Upper lobe of left lung (tissue), 6 donors: ENCODE results near the gene BTBD9. TPM values are rescaled to one million over a fixed set of nuclear protein-coding genes. Genes with fewer than 3 reads are reported as not detected.

ENCODE experiments used
- ATAC-seq, 2 donors: fragments of 200-7000 bp; cut with Tn5 transposase; one replicate each; pipeline ENCODE4 v1.9.1; 2022; ENCODE audit warnings: mild to moderate bottlenecking in 2 of 2, moderate library complexity in 2 of 2; ENCODE audit not compliant: low FRiP score in 2 of 2
- DNase-seq, 2 donors: peaks; one replicate each; pipeline ENCODE4 v3.0.0-alpha.2; 2019 to 2020
- H3K27ac ChIP-seq, 4 donors: fragments of 200-600 bp; sonication (generic); one replicate each; pipeline ENCODE4 v1.5.1; 2016 to 2019
- H3K27me3 ChIP-seq, 4 donors: fragments of 200-600 bp; sonication (generic); one replicate each; pipeline ENCODE4 v1.5.1; 2017 to 2019
- H3K36me3 ChIP-seq, 4 donors: fragments of 200-600 bp; sonication (generic); one replicate each; pipeline ENCODE4 v1.5.1; 2016 to 2019
- H3K4me1 ChIP-seq, 4 donors: fragments of 200-600 bp; sonication (generic); one replicate each; pipeline ENCODE4 v1.5.1; 2018 to 2019
- H3K4me3 ChIP-seq, 4 donors: fragments of 200-600 bp; sonication (generic); one replicate each; pipeline ENCODE4 v1.5.1; 2017 to 2019; ENCODE audit warnings: mild to moderate bottlenecking in 2 of 4, moderate library complexity in 1 of 4
- H3K9me3 ChIP-seq, 4 donors: fragments of 200-600 bp; sonication (generic); one replicate each; pipeline ENCODE4 v1.5.1; 2018 to 2019
- EP300 ChIP-seq, 4 donors: sonication (generic); formaldehyde crosslinking; IDR thresholded peaks; one replicate each; pipeline ENCODE4 v1.5.1; 2017; ENCODE audit warnings: antibody characterized with exemption in 4 of 4, control low read depth in 2 of 4
- POLR2A ChIP-seq, 4 donors: fragments of 450-650 bp; IDR thresholded peaks; one replicate each; pipeline ENCODE4 v1.5.1; 2016 to 2017; ENCODE audit warnings: antibody characterized with exemption in 4 of 4, mild to moderate bottlenecking in 2 of 4
- POLR2AphosphoS5 ChIP-seq, 2 donors: sonication (generic); formaldehyde crosslinking; IDR thresholded peaks; one replicate each; pipeline ENCODE4 v1.5.1; 2017; ENCODE audit warnings: antibody characterized with exemption in 2 of 2
- WGBS, 2 donors: methylation state at CpG; one replicate each; pipeline ENCODE4 v1.1.5; 2017 to 2018; 5-methylcytosine and 5-hydroxymethylcytosine counted together
- total RNA-seq, 6 donors: library from RNA; depleted of rRNA in 4 of 6; stranded (reverse); fragments of >200 nt in 4 of 6; gene quantifications; one replicate each; pipeline versions ENCODE4 v1.1.0 to v1.2.1, GENCODE V29; 2016 to 2021
- TF ChIP-seq, protein P1 (sequence below), 6 experiments: fragments of 450-650 bp in 4 of 6; fragments of 200-600 bp in 2 of 6; sonication (generic) in 2 of 6; IDR thresholded peaks; one replicate each; pipeline ENCODE4 v1.5.1; 2016 to 2019; ENCODE audit warnings: antibody characterized with exemption in 6 of 6
- donor health status: DM: no; HTN: no; CAD: no; lungs with moderate emphysema.
- donor health status: DM: no; HTN: yes; CAD: no; lungs with severe emphysema.

The BTBD9 gene
- total RNA-seq, 6 donors from 2014 or later = 18.2 to 60.8 (median 44.9) TPM

DNA sequence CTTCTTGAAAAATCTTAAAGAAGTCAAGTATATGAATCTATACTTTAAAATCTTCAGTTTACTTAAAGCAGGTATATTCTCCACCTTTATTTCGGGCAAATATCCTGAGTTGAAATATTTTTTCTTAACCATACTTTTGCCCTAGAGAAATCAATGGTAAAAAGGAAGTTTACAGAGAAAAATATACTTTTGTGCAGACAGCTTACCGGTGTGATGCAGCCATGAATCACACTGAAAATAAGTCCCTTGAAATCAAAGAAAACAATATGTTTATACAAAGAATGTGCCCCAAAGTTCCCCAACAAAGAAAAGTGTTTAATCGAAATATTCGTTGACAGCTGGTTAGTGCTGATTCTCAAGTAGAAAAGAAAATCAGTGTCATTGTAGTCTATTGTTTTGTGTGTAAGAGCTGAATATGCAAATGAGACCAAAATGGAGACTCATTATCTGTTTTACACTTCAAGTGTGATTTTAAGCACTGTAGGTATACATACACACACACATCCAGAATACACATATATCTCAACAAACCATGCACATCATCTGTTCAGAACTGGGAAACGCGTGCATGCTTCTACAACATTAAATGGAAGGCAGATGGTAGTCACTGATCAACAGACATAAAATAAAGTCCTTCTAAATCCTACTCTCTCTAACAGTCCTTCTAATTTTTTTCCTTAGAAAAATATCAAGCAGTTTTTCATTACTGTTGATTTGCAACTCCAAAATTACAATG is 73.3 kb downstream of the BTBD9 start:
- H3K27ac ChIP-seq = no peak overlapping the region
- 94 to 98% methylated on average over 6 of the region's 6 CpGs for WGBS, 2 donors
- TF ChIP-seq EP300 (IDR thresholded peaks at IDR 0.05) (no peak), POLR2AphosphoS5 (IDR thresholded peaks at IDR 0.05) (no peak), POLR2A (IDR thresholded peaks at IDR 0.05) (no peak)
- TF ChIP-seq, protein P1, sequence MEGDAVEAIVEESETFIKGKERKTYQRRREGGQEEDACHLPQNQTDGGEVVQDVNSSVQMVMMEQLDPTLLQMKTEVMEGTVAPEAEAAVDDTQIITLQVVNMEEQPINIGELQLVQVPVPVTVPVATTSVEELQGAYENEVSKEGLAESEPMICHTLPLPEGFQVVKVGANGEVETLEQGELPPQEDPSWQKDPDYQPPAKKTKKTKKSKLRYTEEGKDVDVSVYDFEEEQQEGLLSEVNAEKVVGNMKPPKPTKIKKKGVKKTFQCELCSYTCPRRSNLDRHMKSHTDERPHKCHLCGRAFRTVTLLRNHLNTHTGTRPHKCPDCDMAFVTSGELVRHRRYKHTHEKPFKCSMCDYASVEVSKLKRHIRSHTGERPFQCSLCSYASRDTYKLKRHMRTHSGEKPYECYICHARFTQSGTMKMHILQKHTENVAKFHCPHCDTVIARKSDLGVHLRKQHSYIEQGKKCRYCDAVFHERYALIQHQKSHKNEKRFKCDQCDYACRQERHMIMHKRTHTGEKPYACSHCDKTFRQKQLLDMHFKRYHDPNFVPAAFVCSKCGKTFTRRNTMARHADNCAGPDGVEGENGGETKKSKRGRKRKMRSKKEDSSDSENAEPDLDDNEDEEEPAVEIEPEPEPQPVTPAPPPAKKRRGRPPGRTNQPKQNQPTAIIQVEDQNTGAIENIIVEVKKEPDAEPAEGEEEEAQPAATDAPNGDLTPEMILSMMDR (IDR thresholded peaks at IDR 0.05) = no peak
- peaks cover 3 to 14% (median 10%) of the 10 kb centered on the region in 4 donors for H3K4me1 ChIP-seq
- H3K27me3 ChIP-seq = no peaks in the 10 kb centered on the region
- no peaks in the 10 kb centered on the region for H3K36me3 ChIP-seq
- no peak overlapping the region for H3K4me3 ChIP-seq
- no peak for ATAC-seq
- DNase-seq = no peak
- H3K9me3 ChIP-seq = no peaks in the 10 kb centered on the region

GRCh38 chr6:38564301-38564700 is 75.4 kb downstream of the BTBD9 start:
- no peak for ATAC-seq
- TF ChIP-seq, protein P1 (IDR thresholded peaks at IDR 0.05) = no peak
- TF ChIP-seq POLR2A (IDR thresholded peaks at IDR 0.05) (no peak), EP300 (IDR thresholded peaks at IDR 0.05) (no peak), POLR2AphosphoS5 (IDR thresholded peaks at IDR 0.05) (no peak)
- no peaks in the 10 kb centered on the region for H3K9me3 ChIP-seq
- no peaks in the 10 kb centered on the region for H3K27me3 ChIP-seq
- no peak for DNase-seq
- H3K27ac ChIP-seq = no peak overlapping the region
- 80 to 84% methylated on average over 4 of the region's 4 CpGs for WGBS, 2 donors
- H3K4me3 ChIP-seq = no peak overlapping the region
- H3K36me3 ChIP-seq = no peaks in the 10 kb centered on the region
- peaks cover 0 to 5% (median 1%) of the 10 kb centered on the region in 4 donors for H3K4me1 ChIP-seq

DNA sequence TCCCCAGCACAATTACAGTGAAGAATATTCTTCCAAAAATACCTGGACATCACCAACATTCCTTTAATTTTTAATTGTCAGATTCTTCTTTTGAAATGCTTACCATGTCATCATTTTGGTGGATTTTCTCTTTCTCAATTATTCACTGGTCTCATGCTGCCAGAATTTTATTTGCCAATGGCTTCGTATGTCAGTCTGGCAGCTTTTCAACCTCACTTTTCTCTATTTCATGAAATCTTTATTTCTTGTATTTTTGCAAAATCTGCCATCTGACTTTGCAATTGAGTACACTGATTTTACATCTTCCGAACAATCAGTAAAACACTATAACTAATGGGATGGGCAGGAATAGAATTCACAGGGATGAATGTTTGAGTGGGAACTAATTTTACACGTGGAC is 84.1 kb downstream of the BTBD9 start:
- Histone ChIP-seq H3K9me3 (no peaks in the 10 kb centered on the region), H3K4me1 (no peaks in the 10 kb centered on the region), H3K4me3 (no peak overlapping the region), H3K36me3 (no peaks in the 10 kb centered on the region), H3K27ac (no peak overlapping the region), H3K27me3 (no peaks in the 10 kb centered on the region)
- TF ChIP-seq, protein P1 (IDR thresholded peaks at IDR 0.05) = no peak
- TF ChIP-seq EP300 (IDR thresholded peaks at IDR 0.05) (no peak), POLR2A (IDR thresholded peaks at IDR 0.05) (no peak)
- WGBS, 2 donors = 78 to 88% methylated on average over 3 of the region's 3 CpGs
- DNase-seq (no peak), ATAC-seq (no peak)

- no peaks in the 10 kb centered on the region for H3K27me3 ChIP-seq
- H3K36me3 ChIP-seq = no peaks in the 10 kb centered on the region
- 79 to 85% methylated on average over 4 of the region's 4 CpGs for WGBS, 2 donors
- H3K9me3 ChIP-seq = no peaks in the 10 kb centered on the region
- no peaks in the 10 kb centered on the region for H3K4me1 ChIP-seq
- no peak for TF ChIP-seq POLR2AphosphoS5 (IDR thresholded peaks at IDR 0.05)
- TF ChIP-seq EP300 (IDR thresholded peaks at IDR 0.05) = no peak
- no peak for TF ChIP-seq POLR2A (IDR thresholded peaks at IDR 0.05)
- TF ChIP-seq, protein P1 (IDR thresholded peaks at IDR 0.05) = no peak
- ATAC-seq (no peak), DNase-seq (no peak)
- H3K27ac ChIP-seq = no peak overlapping the region
- H3K4me3 ChIP-seq = no peak overlapping the region
Observed at GRCh38 chr6:38554700-38555413, 84.9 kb downstream of the BTBD9 start.
